Left ventricle myocardium inferior (tissue), 1 donor: Measurements from ENCODE around the gene PTPRN. TPM values are rescaled to one million over a fixed set of nuclear protein-coding genes. Genes with fewer than 3 reads are reported as not detected.
"Not testable (repeated sequence)": the region's sequence is repeated elsewhere in the genome, so short reads cannot be mapped to it uniquely, and the experiment has no call there.

Experiments used
- DNase-seq: peaks from one replicate; pipeline ENCODE4 v3.0.0-alpha.2; 2020
- H3K27ac ChIP-seq: fragments of 200-600 bp; replicated peaks from 2 replicates; pipeline ENCODE4 v1.8.0; 2021
- H3K27me3 ChIP-seq: fragments of 200-600 bp; 2 replicates; pipeline ENCODE4 v1.8.0; 2021; ENCODE audit warnings: low read depth
- H3K36me3 ChIP-seq: fragments of 200-600 bp; 2 replicates; pipeline ENCODE4 v1.8.0; 2021
- H3K4me1 ChIP-seq: fragments of 200-600 bp; 2 replicates; pipeline ENCODE4 v1.8.0; 2021
- H3K4me3 ChIP-seq: fragments of 200-600 bp; 2 replicates; pipeline ENCODE4 v1.8.0; 2021; ENCODE audit warnings: mild to moderate bottlenecking, moderate library complexity
- H3K9me3 ChIP-seq: fragments of 200-600 bp; replicated peaks from 2 replicates; pipeline ENCODE4 v1.8.0; 2021
- intact Hi-C: fragments of 100-400 bp; cut with micrococcal nuclease; formaldehyde crosslinking; loops from one replicate; pipeline ENCODE4 v1.11.0; 2022
- total RNA-seq: library from RNA; stranded (reverse); fragmentation: NEBNext Ultra II Directional; extraction: Animal tissue kit (Norgen Biotek cat#: 25700); gene quantifications from one replicate; pipeline ENCODE4 v1.2.1, GENCODE V29; 2021
- TF ChIP-seq, protein P1 (sequence below): fragments of 200-600 bp; IDR thresholded peaks from 2 replicates; pipeline ENCODE4 v1.8.0; 2021; ENCODE audit warnings: antibody characterized with exemption, mild to moderate bottlenecking, borderline replicate concordance
- donor health status: DM: no; HTN: yes; CAD: no; lungs with severe emphysema.

The PTPRN gene
- total RNA-seq, 1 donor from 2014 or later = 0.11 TPM

DNA sequence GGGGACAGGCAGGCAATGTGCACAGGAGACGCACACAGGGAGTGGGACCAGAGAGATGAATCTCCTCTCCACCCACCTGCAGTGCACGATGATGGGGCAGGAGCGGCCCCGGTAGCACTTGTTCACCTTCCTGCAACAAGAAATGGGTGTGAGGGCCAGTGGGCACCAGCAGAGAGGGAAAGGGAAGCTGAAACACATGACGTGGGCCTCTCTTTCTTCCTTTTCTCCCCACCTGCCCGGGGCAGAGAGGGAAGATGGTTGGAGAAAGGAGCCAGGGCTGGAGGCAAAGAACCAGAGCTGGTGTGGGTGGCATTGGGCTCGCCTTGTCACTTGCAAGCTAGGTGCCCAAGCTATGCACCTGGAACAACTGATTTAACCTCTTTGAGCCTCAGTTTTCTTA, 17.8 kb downstream of the PTPRN start:
- TF ChIP-seq, protein P1, sequence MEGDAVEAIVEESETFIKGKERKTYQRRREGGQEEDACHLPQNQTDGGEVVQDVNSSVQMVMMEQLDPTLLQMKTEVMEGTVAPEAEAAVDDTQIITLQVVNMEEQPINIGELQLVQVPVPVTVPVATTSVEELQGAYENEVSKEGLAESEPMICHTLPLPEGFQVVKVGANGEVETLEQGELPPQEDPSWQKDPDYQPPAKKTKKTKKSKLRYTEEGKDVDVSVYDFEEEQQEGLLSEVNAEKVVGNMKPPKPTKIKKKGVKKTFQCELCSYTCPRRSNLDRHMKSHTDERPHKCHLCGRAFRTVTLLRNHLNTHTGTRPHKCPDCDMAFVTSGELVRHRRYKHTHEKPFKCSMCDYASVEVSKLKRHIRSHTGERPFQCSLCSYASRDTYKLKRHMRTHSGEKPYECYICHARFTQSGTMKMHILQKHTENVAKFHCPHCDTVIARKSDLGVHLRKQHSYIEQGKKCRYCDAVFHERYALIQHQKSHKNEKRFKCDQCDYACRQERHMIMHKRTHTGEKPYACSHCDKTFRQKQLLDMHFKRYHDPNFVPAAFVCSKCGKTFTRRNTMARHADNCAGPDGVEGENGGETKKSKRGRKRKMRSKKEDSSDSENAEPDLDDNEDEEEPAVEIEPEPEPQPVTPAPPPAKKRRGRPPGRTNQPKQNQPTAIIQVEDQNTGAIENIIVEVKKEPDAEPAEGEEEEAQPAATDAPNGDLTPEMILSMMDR = no peak
- H3K4me3 ChIP-seq = no peak overlapping the region
- no peaks in the 10 kb centered on the region for H3K9me3 ChIP-seq
- peaks cover 4% of the 10 kb centered on the region for H3K36me3 ChIP-seq
- no peak overlapping the region for H3K27ac ChIP-seq
- intact Hi-C loops = no loop called here
- DNase-seq = no peak
- H3K27me3 ChIP-seq = no peaks in the 10 kb centered on the region
- peaks cover 26% of the 10 kb centered on the region for H3K4me1 ChIP-seq

DNA sequence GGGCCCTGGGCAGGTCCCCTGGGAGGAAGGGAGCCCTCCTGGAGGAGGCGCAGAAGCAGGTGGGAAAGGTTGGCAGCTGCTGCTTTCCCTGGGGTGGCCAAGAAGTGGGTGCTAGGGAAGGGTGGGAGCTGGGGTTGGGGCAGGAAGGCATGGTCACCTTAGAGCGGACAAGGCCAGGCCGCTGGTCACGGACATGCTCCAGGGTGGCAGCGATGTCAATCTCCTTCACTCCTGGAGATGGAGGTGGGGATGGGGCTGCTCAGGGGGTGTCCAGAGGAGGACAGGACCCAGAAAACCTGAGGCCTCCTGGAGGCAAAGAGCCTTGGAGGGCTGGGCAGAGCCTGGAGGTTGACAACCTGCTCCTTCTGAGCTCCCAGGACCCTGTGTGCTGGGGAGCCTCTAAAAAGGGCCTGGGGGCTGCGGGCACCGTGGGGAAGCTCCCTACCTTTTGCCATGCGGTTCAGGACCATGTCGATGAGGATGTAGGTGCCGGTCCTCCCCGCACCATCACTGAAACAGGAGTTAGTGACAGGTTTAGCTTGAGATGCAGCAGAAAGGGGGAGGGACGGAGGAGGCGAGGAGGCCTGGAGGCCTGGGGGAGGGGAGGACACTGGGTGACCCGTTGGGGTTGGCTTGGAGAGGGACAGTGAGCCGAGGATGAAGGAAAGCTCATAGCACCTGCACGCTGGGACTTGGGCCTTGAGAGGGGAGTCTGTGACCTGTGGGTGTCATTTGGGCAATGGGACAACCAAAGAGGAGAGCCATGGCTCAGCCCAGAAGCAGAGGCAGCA, 18.6 kb downstream of the PTPRN start:
- Histone ChIP-seq H3K27ac (peak overlapping the region; percentile 66), H3K4me3 (no peak overlapping the region), H3K9me3 (no peaks in the 10 kb centered on the region), H3K36me3 (peaks cover 6% of the 10 kb centered on the region), H3K4me1 (peaks cover 31% of the 10 kb centered on the region), H3K27me3 (no peaks in the 10 kb centered on the region)
- intact Hi-C loops = no loop called here
- DNase-seq = no peak
- TF ChIP-seq, protein P1 = no peak

DNA sequence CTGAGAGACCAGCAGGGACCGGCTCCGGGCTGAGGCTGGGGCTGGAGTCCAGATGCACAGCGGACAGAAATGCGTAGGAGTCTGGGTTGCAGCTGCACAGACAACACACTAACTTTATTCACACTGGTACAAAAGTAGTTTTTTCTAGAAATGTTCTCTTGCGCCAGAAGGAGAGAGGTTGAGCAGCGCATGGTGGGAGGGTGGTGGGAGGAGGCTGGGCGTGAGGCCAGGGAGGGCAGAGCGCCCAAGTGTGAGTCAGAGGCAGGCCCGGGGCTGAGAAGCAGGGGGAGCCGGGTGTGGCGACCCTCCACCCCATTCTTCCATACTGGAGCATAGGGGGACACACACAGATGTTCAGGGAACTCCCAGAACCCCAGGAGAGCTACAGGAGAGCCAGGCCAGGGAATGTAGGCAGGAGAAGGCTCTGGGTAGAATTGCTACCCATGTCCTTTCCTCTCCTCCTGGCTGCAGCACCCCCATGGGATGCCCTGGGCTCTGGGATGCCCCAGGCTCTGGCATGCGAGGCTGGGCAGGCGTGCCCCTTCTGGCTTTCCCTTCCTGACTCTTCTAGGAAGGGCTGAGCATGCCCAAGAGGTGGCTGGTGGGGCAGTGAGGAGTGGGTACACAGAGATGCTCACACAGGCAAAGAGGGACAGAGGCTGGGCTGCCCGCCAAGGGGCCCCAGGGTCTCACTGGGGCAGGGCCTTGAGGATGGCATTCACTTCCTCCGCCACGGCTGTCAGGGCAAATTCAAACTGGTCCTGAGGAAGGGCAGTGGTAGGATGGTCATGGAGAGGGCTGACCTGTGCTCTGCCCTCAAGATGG, 19.5 kb downstream of the PTPRN start:
- Histone ChIP-seq H3K4me3 (no peak overlapping the region), H3K4me1 (peaks cover 32% of the 10 kb centered on the region), H3K27me3 (no peaks in the 10 kb centered on the region), H3K9me3 (no peaks in the 10 kb centered on the region), H3K27ac (peak overlapping the region; percentile 66), H3K36me3 (peaks cover 15% of the 10 kb centered on the region)
- TF ChIP-seq, protein P1 = no peak
- intact Hi-C loops = no loop called here
- peak; percentile 79 for DNase-seq

DNA sequence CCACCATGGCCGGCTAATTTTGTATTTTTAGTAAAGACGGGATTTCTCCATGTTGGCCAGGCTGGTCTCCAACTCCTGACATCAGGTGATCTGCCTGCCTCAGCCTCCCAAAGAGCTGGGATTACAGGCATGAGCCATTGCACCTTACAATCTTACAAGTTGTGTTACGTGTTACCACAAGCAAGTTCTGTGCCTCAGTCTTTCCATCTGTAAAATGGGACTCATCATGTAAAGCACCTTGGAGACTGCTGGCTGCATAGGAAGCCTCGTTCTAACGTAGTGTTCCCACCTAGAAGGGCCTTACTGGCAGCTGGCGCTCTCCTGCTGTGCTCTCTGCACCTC, 20.0 kb downstream of the PTPRN start:
- intact Hi-C loops = no loop called here
- DNase-seq = no peak

DNA sequence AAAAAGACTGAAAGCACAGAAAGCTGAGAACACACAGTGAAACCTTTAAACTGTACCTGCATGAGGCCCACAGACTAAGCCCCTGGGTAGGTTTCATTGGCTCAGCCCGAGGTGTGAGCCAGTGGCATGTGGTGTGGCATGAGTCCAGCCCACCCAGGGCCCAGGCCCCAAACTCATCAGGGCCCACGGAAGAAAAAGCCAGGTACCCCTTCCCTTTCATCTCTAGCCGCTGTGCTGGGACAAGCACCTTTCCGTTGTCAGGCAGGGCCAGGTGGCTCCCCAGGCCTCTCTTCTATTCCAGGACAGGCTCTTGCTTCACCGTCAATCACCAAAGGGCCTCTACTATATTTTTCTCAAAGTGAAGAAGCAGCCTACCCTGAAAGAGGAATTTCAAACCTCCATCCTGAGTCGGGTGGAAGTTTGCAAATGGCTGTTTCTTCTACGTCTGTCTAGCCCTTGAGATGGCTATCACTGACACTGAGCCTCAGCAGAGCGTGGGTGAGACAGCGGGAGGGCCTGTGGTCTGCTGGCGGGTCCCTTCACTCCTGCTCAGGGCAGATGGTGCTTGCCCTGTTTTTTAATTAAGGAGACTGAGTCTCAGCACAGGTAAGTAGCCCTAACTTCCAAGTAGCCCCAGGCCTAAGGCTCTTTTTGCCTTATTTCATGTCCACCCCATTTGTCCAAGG, 21.5 kb downstream of the PTPRN start:
- intact Hi-C loops = no loop called here
- TF ChIP-seq, protein P1 = no peak
- Histone ChIP-seq H3K27ac (no peak overlapping the region), H3K36me3 (peaks cover 35% of the 10 kb centered on the region), H3K27me3 (no peaks in the 10 kb centered on the region), H3K4me1 (peaks cover 38% of the 10 kb centered on the region), H3K4me3 (no peak overlapping the region), H3K9me3 (no peaks in the 10 kb centered on the region)
- no peak for DNase-seq

More for the DNA sequence above, 20.0 kb downstream of the PTPRN start:
- H3K4me1 ChIP-seq = peaks cover 30% of the 10 kb centered on the region
- peak overlapping the region; percentile 66 for H3K27ac ChIP-seq
- no peaks in the 10 kb centered on the region for H3K27me3 ChIP-seq
- H3K9me3 ChIP-seq = no peaks in the 10 kb centered on the region
- TF ChIP-seq, protein P1 = no peak
- H3K36me3 ChIP-seq = peaks cover 20% of the 10 kb centered on the region
- H3K4me3 ChIP-seq = no peak overlapping the region

DNA sequence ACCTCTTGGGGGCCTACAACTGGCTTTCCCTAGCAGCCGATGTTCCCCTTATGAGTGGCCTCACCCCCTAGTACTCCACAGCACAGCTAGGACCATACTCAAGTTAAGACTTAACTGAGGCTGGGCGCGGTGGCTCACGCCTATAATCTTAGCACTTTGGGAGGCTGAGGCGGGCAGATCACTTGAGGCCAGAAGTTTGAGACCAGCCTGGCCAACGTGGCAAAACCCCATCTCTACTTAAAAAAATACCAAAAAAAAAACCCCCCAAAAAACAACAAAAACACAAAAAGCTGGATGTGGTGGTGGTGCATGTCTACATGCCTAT, 22.1 kb downstream of the PTPRN start:
- H3K9me3 ChIP-seq, H3K4me3 ChIP-seq, H3K27ac ChIP-seq, DNase-seq, intact Hi-C loops, H3K27me3 ChIP-seq: not testable (repeated sequence)
- peaks cover 43% of the 10 kb centered on the region for H3K4me1 ChIP-seq
- peaks cover 41% of the 10 kb centered on the region for H3K36me3 ChIP-seq
